Fibroblast of mammary gland (primary cell): ENCODE data around the gene MAGEF1.

Experiments used
- DNase-seq: peaks from one replicate; pipeline ENCODE4 v3.0.0-alpha.2; 2010; ENCODE audit warnings: low read depth
- H3K4me3 ChIP-seq: 2 replicates; pipeline ENCODE4 v1.5.1; 2011; ENCODE audit warnings: low read depth, mild to moderate bottlenecking, low read length, moderate library complexity; ENCODE audit not compliant: control insufficient read depth
- CTCF ChIP-seq: conservative IDR thresholded peaks from 2 replicates; pipeline ENCODE4 v1.5.1; 2011; ENCODE audit warnings: low read depth, low read length, inconsistent platforms; ENCODE audit not compliant: control insufficient read depth, insufficient read depth

The MAGEF1 gene

GRCh38 chr3:184756151-184757021 is 44.5 kb upstream of the MAGEF1 start:
- DNase-seq = no peak
- no peak overlapping the region for H3K4me3 ChIP-seq
- no peak for TF ChIP-seq CTCF

GRCh38 chr3:184755315-184755731 is 43.5 kb upstream of the MAGEF1 start:
- no peak for TF ChIP-seq CTCF
- H3K4me3 ChIP-seq = no peak overlapping the region
- DNase-seq = no peak

- no peak overlapping the region for H3K4me3 ChIP-seq
- TF ChIP-seq CTCF = no peak
- no peak for DNase-seq
Observed at GRCh38 chr3:184752361-184752760, 40.5 kb upstream of the MAGEF1 start.

- no peak for DNase-seq
- H3K4me3 ChIP-seq = no peak overlapping the region
- no peak for TF ChIP-seq CTCF
Observed at GRCh38 chr3:184751204-184752040, 39.6 kb upstream of the MAGEF1 start.

- no peak overlapping the region for H3K4me3 ChIP-seq
- TF ChIP-seq CTCF = no peak
- no peak for DNase-seq
Observed at GRCh38 chr3:184750349-184751083, 38.7 kb upstream of the MAGEF1 start.

GRCh38 chr3:184749168-184749744 is 37.4 kb upstream of the MAGEF1 start:
- DNase-seq = no peak
- no peak overlapping the region for H3K4me3 ChIP-seq
- TF ChIP-seq CTCF = no peak
